Lower leg skin (tissue), 3 donors: ENCODE measurements around the gene NUP214.

ENCODE experiments used
- POLR2A ChIP-seq, 2 donors: fragments of 450-650 bp; IDR thresholded peaks; one replicate each; pipeline ENCODE4 v1.6.1; 2016 to 2017; ENCODE audit warnings: antibody characterized with exemption in 2 of 2, mild to moderate bottlenecking in 1 of 2, moderate library complexity in 1 of 2
- TF ChIP-seq, protein P1 (sequence below), 3 donors: fragments of 450-650 bp; IDR thresholded peaks; one replicate each; pipeline ENCODE4 v1.5.1; 2016; ENCODE audit warnings: antibody characterized with exemption in 3 of 3, mild to moderate bottlenecking in 3 of 3, moderate library complexity in 2 of 3

- TF ChIP-seq, protein P1, sequence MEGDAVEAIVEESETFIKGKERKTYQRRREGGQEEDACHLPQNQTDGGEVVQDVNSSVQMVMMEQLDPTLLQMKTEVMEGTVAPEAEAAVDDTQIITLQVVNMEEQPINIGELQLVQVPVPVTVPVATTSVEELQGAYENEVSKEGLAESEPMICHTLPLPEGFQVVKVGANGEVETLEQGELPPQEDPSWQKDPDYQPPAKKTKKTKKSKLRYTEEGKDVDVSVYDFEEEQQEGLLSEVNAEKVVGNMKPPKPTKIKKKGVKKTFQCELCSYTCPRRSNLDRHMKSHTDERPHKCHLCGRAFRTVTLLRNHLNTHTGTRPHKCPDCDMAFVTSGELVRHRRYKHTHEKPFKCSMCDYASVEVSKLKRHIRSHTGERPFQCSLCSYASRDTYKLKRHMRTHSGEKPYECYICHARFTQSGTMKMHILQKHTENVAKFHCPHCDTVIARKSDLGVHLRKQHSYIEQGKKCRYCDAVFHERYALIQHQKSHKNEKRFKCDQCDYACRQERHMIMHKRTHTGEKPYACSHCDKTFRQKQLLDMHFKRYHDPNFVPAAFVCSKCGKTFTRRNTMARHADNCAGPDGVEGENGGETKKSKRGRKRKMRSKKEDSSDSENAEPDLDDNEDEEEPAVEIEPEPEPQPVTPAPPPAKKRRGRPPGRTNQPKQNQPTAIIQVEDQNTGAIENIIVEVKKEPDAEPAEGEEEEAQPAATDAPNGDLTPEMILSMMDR (IDR thresholded peaks at IDR 0.05), result no peak
- TF ChIP-seq POLR2A (IDR thresholded peaks at IDR 0.05), result no peak
Observed at GRCh38 chr9:131206495-131206894, 81.1 kb downstream of the NUP214 start.
